Esophagus squamous epithelium (tissue), 4 donors: Measurements from ENCODE around the gene CLSTN1.

Experiments
- POLR2A ChIP-seq, 4 donors: fragments of 450-650 bp; IDR thresholded peaks; one replicate each; pipeline ENCODE4 v1.6.1; 2017; ENCODE audit warnings: antibody characterized with exemption in 4 of 4, mild to moderate bottlenecking in 4 of 4, moderate library complexity in 3 of 4
- TF ChIP-seq, protein P1 (sequence below), 6 experiments: fragments of 450-650 bp in 4 of 6; fragments of 200-600 bp in 2 of 6; sonication (generic) in 2 of 6; IDR thresholded peaks; one replicate each; pipeline ENCODE4 v1.5.1; 2016 to 2019; ENCODE audit warnings: antibody characterized with exemption in 6 of 6, mild to moderate bottlenecking in 4 of 6, moderate library complexity in 4 of 6

GRCh38 chr1:9700340-9700739 is 123.4 kb downstream of the CLSTN1 start:
- TF ChIP-seq, protein P1, sequence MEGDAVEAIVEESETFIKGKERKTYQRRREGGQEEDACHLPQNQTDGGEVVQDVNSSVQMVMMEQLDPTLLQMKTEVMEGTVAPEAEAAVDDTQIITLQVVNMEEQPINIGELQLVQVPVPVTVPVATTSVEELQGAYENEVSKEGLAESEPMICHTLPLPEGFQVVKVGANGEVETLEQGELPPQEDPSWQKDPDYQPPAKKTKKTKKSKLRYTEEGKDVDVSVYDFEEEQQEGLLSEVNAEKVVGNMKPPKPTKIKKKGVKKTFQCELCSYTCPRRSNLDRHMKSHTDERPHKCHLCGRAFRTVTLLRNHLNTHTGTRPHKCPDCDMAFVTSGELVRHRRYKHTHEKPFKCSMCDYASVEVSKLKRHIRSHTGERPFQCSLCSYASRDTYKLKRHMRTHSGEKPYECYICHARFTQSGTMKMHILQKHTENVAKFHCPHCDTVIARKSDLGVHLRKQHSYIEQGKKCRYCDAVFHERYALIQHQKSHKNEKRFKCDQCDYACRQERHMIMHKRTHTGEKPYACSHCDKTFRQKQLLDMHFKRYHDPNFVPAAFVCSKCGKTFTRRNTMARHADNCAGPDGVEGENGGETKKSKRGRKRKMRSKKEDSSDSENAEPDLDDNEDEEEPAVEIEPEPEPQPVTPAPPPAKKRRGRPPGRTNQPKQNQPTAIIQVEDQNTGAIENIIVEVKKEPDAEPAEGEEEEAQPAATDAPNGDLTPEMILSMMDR (IDR thresholded peaks at IDR 0.05), result no peak
- TF ChIP-seq POLR2A (IDR thresholded peaks at IDR 0.05), result no peak
